GM12891 (cell line): Measurements from ENCODE around the gene SKI.

Experiments used
- PAX5 ChIP-seq: IDR thresholded peaks from 2 replicates; pipeline ENCODE4 v1.6.1; 2011; ENCODE audit warnings: low read length, moderate library complexity, mild to moderate bottlenecking; ENCODE audit not compliant: insufficient read depth, severe bottlenecking
- POLR2A ChIP-seq: IDR thresholded peaks from 2 replicates; pipeline ENCODE4 v1.6.1; 2011; ENCODE audit warnings: low read depth, low read length, control low read depth
- POLR2AphosphoS5 ChIP-seq: IDR thresholded peaks from 2 replicates; pipeline ENCODE4 v1.6.1; 2011; ENCODE audit warnings: low read depth, low read length, control low read depth
- SPI1 ChIP-seq: IDR thresholded peaks from 2 replicates; pipeline ENCODE4 v1.6.1; 2011; ENCODE audit warnings: low read depth, low read length, control low read depth

DNA sequence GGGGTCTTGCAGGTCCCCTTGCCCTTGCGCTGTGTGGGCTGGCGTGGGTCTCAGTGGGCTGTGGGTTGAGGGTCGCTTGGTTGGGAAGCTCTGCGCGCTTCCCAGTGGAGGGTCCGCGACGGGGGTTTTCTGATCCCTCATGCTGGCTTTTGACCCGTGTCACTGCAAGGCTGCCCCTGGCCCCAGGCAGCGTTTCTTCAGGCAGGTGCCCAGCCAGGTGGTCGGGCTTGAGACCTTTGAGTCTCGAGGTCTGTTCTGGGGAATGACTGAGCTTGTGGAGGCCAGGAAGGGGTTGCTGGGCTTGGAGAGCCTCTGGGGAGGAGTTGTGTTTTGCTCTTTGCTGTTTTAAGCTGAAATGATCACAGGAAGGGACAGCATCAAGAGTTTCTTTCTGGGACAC, 5.3 kb downstream of the SKI start:
- no peak for TF ChIP-seq POLR2AphosphoS5
- no peak for TF ChIP-seq POLR2A
- TF ChIP-seq PAX5: no peak
- TF ChIP-seq SPI1: no peak
